OCI-LY3 (cell line): ENCODE data around the gene TUBB3.

Experiments used
- EZH2phosphoT487 ChIP-seq: fragments of 200-600 bp; shearing (Covaris generic); IDR thresholded peaks from 2 replicates; pipeline ENCODE4 v1.6.1; 2018; ENCODE audit warnings: antibody characterized with exemption, mixed run types, low read depth
- TF ChIP-seq, protein P1 (sequence below): fragments of 200-600, 300-600 bp; sonication (generic); IDR thresholded peaks from 2 replicates; pipeline ENCODE4 v1.5.1; 2014; ENCODE audit warnings: antibody characterized with exemption, low read length, low read depth

DNA sequence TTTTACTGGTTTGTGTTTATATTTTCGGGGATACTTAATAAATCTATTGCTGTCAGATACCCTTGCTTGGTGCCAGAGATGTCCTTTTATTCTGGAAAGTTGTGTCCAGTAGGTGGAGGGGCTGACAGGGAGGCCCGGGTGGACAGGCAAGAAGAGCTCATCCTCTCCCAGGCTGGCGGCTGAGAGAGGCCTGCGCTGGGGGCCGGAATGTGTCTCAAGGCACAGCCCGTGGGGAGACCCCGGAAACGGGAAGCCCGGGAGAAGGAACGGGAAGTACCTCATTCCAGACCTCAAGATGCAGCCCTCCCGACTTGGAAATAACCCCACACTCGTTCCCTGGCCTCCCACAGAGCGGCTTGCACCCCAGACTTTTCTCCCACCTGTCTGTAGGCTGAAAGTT is 12.9 kb downstream of the TUBB3 start:
- TF ChIP-seq, protein P1, sequence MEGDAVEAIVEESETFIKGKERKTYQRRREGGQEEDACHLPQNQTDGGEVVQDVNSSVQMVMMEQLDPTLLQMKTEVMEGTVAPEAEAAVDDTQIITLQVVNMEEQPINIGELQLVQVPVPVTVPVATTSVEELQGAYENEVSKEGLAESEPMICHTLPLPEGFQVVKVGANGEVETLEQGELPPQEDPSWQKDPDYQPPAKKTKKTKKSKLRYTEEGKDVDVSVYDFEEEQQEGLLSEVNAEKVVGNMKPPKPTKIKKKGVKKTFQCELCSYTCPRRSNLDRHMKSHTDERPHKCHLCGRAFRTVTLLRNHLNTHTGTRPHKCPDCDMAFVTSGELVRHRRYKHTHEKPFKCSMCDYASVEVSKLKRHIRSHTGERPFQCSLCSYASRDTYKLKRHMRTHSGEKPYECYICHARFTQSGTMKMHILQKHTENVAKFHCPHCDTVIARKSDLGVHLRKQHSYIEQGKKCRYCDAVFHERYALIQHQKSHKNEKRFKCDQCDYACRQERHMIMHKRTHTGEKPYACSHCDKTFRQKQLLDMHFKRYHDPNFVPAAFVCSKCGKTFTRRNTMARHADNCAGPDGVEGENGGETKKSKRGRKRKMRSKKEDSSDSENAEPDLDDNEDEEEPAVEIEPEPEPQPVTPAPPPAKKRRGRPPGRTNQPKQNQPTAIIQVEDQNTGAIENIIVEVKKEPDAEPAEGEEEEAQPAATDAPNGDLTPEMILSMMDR, result no peak
- no peak for TF ChIP-seq EZH2phosphoT487
